GM13976 (cell line): ENCODE measurements around the gene COL9A2.

Experiments used
- DNase-seq: peaks from one replicate; pipeline ENCODE4 v3.0.0; 2012; ENCODE audit warnings: low spot score
- in situ Hi-C: fragments of 300-500 bp; cut with MboI; formaldehyde crosslinking; loops from one replicate; pipeline ENCODE4 v1.12.0; 2022; ENCODE audit warnings: low sequenced_read_pairs, mixed read lengths, inconsistent platforms; ENCODE audit not compliant: unreplicated experiment
- TF ChIP-seq, protein P1 (sequence below): IDR thresholded peaks from 2 replicates; pipeline ENCODE4 v1.5.1; 2012; ENCODE audit warnings: borderline replicate concordance, mild to moderate bottlenecking; ENCODE audit not compliant: insufficient read depth; ENCODE audit errors: extremely low read depth, missing control alignments, control extremely low read depth

COL9A2 gene

DNA sequence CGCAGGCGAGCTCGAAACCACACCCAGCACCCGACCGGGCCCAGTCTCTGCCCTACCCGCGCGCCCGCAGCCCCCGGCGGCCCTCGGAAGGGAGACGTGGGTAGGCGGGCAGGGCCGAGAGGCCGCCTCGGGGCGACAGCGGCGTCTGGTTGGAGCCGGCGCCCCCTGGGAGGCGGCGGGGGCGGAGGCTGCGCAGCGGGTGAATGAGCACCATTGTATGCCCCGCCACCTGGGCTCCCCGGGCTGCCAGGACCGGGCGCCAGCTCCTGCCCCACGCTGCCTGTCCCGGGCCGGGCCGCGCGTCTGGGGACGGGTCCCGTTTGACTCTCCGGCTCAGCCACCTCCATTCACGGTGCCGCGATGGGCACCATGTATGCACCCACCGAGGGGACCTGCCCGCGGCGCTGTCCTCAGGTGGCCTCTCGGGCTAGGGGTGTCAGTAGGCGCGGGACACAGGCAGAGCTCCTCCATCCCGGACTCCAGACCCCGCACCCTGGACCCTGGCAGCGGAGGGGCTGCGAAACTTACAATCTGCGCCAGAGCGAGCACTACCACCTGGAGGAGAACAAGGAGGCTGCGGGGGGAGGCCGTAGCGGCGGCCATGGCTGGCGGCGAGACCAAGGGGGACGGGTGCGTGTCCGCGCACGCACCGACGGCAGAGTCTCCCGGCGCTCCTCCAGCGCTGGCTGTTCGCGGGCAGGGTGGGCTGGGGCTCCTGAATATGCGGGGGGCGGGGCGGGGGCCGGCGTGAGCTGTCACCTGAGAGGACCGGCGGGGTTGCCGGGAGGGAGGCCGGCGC is at the start of gene COL9A2:
Gene COL9A2, minus strand, starts transcription at position 692 of the 799 bp plus-strand sequence. Its CDS starts 89 bp downstream, at position 603.
- DNase-seq = peak; percentile 77
- in situ Hi-C loops = no loop called here

DNA sequence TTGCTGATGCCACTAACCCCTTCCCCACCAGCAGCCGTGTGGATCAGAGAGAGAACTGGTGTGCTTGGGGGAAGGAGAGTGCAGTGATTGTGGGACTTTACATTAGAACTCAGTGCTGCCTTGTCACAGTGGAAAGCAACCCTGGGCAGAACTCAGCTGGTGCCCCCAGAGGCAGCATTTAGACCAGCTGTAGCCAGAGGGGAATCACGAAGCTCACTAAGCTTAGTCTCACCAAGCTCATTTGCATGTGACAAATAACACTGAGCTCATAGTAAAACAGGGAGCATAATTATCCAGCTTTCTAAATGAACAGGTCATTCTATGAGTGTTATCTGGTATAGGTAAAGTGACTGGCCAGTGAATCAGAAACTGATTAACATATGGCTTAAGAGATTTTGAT is 46.6 kb upstream of the COL9A2 start:
- TF ChIP-seq, protein P1, sequence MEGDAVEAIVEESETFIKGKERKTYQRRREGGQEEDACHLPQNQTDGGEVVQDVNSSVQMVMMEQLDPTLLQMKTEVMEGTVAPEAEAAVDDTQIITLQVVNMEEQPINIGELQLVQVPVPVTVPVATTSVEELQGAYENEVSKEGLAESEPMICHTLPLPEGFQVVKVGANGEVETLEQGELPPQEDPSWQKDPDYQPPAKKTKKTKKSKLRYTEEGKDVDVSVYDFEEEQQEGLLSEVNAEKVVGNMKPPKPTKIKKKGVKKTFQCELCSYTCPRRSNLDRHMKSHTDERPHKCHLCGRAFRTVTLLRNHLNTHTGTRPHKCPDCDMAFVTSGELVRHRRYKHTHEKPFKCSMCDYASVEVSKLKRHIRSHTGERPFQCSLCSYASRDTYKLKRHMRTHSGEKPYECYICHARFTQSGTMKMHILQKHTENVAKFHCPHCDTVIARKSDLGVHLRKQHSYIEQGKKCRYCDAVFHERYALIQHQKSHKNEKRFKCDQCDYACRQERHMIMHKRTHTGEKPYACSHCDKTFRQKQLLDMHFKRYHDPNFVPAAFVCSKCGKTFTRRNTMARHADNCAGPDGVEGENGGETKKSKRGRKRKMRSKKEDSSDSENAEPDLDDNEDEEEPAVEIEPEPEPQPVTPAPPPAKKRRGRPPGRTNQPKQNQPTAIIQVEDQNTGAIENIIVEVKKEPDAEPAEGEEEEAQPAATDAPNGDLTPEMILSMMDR = peak; percentile 24
- in situ Hi-C loops = no loop called here
- DNase-seq = no peak

More for the DNA sequence above, at the start of gene COL9A2:
- TF ChIP-seq, protein P1 = no peak

DNA sequence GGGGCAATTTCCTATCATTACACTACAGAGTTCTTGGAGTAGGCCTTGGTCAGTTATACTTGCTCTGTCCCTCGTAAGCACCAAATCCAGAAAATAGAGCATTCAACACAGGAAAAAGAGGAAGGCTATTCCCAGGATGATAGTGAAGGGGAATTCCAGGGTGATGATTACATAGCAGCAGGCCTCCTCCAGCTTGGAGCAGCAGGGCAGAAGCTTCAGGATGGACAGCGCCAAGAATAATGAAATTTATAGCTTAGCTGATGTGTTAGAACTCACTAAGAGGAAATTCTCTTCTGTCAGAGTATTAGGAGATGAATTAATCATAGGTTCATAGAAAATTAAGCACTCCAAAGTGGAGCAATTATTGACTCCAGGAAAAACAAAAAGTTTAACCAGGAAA is 45.6 kb upstream of the COL9A2 start:
- TF ChIP-seq, protein P1 = no peak
- in situ Hi-C loops = no loop called here
- no peak for DNase-seq

DNA sequence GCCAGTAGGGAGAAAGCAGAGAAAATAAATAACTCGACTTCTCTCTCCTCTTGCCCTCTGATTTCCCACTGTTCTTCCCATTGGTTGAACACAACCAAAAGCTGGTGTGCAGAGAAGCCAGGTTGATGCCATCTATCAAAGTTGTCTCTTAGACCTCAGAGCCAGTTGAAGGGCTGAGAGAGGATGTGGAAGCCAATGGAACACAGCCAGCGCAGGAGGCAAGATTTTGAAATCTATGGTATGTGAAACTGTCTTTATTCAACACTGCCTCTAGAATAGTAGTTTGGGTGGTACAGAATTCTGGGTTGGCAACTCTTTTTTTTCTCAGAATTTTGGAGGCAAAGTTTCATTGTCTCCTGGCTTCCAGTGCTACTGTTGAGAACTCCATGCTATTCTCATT is 45.1 kb upstream of the COL9A2 start:
- DNase-seq = no peak
- in situ Hi-C loops = no loop called here
- TF ChIP-seq, protein P1 = no peak

DNA sequence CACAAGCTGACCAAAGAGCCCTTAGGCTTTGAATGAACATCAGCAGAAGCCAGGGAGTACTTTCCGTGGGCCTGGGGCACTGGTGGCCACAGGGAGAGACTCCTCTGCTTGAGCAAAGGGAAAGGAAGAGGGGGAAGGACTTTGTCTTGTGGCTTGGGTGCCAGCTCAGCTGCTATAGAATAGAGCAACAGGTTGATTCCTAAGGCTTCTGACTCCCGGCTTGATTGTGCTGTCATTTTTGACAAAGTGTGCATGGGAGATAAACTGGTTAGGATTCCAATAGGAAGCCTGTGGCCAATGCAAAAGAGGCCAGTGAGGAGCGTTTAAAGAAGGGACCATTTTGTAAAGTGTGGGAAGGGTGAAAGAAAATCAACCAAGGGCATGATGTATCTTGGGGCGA is 44.6 kb upstream of the COL9A2 start:
- TF ChIP-seq, protein P1 = no peak
- in situ Hi-C loops = no loop called here
- DNase-seq = no peak

DNA sequence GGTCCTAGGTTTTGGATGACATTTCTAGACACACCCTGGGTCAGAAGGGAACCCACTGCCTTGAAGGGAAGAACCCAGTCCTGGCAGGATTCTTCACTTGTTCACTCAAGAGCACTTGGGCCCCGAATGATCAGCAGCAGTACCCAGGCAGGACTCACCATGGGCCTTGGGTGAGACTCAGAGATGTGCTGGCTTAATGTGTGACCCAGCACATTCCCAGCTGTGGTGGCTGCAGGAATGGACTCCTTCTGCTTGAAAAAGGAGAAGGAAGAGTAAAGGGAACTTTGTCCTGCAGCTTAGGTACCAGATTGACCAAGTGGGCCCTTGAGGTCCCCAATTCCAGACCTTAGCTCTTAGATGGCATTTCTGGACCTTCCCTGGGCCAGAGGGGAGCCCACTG is 44.1 kb upstream of the COL9A2 start:
- in situ Hi-C loops = no loop called here
- TF ChIP-seq, protein P1 = no peak
- DNase-seq = no peak
